Retinal pigment epithelial cell (primary cell): Measurements from ENCODE around the gene RP2.

Experiments
- DNase-seq: peaks from one replicate; pipeline ENCODE4 v3.0.0-alpha.2; 2010; ENCODE audit warnings: low read depth
- H3K4me3 ChIP-seq: 2 replicates; pipeline ENCODE4 v1.5.1; 2011; ENCODE audit warnings: mild to moderate bottlenecking, low read length, control low read depth, moderate library complexity
- CTCF ChIP-seq: conservative IDR thresholded peaks from 2 replicates; pipeline ENCODE4 v1.5.1; 2011; ENCODE audit warnings: low read depth, low read length, control low read depth, inconsistent platforms

Gene RP2

GRCh38 chrX:46803140-46803539 lies 33.7 kb upstream of the RP2 start:
- TF ChIP-seq CTCF: peak; percentile 33
- DNase-seq: no peak
- H3K4me3 ChIP-seq: no peak overlapping the region

GRCh38 chrX:46805270-46805669 lies 31.6 kb upstream of the RP2 start:
- TF ChIP-seq CTCF: no peak
- DNase-seq: no peak
- no peak overlapping the region for H3K4me3 ChIP-seq

- no peak overlapping the region for H3K4me3 ChIP-seq
- no peak for DNase-seq
- no peak for TF ChIP-seq CTCF
These were observed 25.7 kb upstream of the RP2 start for GRCh38 chrX:46811121-46811520.

GRCh38 chrX:46812445-46812844 lies 24.4 kb upstream of the RP2 start:
- TF ChIP-seq CTCF: no peak
- DNase-seq: no peak
- no peak overlapping the region for H3K4me3 ChIP-seq

- H3K4me3 ChIP-seq: no peak overlapping the region
- TF ChIP-seq CTCF: no peak
- DNase-seq: no peak
These were observed 21.9 kb upstream of the RP2 start for GRCh38 chrX:46814966-46815365.

- DNase-seq: no peak
- no peak for TF ChIP-seq CTCF
- no peak overlapping the region for H3K4me3 ChIP-seq
These were observed 17.7 kb upstream of the RP2 start for GRCh38 chrX:46819136-46819535.

- H3K4me3 ChIP-seq: no peak overlapping the region
- no peak for DNase-seq
- no peak for TF ChIP-seq CTCF
These were observed 16.3 kb upstream of the RP2 start for GRCh38 chrX:46820391-46821100.
